ENCODE data around the gene B4GALNT2.
"Not testable (repeated sequence)": the region's sequence is repeated elsewhere in the genome, so short reads cannot be mapped to it uniquely, and the experiment has no call there.

Gene B4GALNT2, protein sequence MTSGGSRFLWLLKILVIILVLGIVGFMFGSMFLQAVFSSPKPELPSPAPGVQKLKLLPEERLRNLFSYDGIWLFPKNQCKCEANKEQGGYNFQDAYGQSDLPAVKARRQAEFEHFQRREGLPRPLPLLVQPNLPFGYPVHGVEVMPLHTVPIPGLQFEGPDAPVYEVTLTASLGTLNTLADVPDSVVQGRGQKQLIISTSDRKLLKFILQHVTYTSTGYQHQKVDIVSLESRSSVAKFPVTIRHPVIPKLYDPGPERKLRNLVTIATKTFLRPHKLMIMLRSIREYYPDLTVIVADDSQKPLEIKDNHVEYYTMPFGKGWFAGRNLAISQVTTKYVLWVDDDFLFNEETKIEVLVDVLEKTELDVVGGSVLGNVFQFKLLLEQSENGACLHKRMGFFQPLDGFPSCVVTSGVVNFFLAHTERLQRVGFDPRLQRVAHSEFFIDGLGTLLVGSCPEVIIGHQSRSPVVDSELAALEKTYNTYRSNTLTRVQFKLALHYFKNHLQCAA

DNA sequence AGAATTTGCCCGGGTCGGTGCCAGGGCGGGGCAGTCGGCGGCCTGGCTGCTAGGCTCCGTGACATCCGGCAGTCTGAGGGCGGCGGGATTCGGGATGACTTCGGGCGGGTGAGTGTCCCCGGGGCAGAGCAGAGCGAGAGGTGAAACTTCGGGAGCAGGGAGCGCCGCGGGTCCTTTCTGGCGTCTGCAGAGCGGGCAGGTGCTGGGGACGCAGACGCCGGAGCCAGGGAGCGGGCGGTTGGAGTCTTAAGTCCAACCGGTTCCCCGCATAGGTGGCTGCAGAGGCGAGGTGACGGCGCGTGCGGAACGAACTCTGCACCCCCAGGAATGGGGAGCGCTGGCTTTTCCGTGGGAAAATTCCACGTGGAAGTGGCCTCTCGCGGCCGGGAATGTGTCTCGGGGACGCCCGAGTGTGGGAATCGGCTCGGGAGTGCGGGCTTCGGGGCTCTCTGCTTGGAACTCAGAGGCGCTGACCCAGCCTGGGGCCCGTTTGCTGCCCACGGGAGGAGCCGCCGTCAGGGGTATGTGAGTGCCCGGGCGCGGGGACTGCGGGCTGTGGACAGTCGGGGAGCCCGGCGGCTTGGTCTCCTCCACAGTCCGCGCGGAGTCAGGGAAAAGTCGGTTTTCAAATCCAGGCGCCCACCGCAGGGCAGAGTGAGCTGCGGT, at the start of gene B4GALNT2:
Gene B4GALNT2 (plus strand): TSS at position 71 of the 666 bp plus-strand sequence. CDS start 24 bp downstream, at position 95.
- H3K36me3 Mint-ChIP-seq (ENCODE audit: low read depth): no peaks in the 10 kb centered on the region
- peaks cover 7% of the 10 kb centered on the region for H3K4me1 Mint-ChIP-seq (ENCODE audit: low read depth)
- peaks cover 16% of the 10 kb centered on the region for H3K9me3 Mint-ChIP-seq
- H3K4me3 Mint-ChIP-seq: no peak within 1 kb of the TSS
- peaks cover 72% of the 10 kb centered on the region for H3K27me3 Mint-ChIP-seq
- intact Hi-C loops (cut with micrococcal nuclease): no loop called here
- H3K27ac Mint-ChIP-seq: no peak within 1 kb of the TSS

DNA sequence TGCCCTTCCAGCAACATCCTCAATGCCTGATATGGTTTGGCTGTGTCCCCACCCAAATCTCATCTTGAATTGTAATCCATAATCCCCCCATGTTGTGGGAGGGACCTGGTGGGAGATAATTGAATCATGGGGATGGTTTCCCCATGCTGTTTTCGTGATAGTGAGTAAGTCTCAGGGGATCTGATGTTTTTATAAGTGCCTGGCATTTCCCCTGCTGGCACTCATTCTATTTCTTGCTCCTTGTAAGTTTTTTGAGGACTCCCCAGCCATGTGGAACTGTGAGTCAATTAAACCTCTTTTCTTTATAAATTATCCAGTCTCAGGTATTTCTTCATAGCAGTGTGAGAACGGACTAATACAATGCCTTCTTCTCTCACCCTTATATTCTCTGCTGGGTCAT, 47.5 kb upstream of the B4GALNT2 start:
- H3K27ac Mint-ChIP-seq; H3K4me1 Mint-ChIP-seq (ENCODE audit: low read depth); H3K36me3 Mint-ChIP-seq (ENCODE audit: low read depth); H3K9me3 Mint-ChIP-seq; intact Hi-C loops (cut with micrococcal nuclease); H3K4me3 Mint-ChIP-seq: not testable (repeated sequence)
- peaks cover 29% of the 10 kb centered on the region for H3K27me3 Mint-ChIP-seq

DNA sequence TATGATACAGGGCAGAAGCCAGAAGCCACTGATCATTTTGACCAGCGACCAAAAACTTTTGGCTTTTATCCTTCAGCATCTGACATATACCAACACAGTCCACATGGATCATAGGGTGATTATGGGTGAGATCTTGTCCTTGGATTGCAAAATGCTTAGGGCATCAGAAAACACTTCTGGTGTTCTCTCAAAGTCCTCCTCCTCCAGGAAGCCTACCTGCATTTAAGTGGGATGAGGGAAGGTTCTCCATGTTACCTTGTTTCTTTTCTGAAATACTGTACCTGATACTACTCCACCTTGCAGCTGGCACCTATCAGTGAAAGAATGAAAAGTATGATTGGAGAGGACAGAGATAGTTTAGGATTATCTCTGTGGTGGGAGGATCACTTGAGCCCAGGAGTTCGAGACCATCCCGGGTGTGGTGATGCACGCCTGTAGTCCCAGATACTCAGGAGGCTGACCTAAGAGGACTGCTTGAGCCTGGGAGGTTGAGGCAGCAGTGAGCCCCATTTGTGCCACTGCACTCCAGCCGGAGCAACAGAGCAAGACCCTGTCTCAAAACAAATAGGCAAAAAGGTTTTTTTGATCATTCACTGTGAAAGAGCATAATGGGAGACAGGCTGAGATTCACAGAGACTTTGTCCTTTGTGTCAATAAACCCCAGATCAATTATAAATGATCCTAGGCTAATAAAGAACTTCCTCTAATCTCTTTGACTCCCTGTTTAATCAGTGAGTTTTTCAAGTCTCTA, 46.8 kb upstream of the B4GALNT2 start:
- H3K4me1 Mint-ChIP-seq (ENCODE audit: low read depth): no peaks in the 10 kb centered on the region
- H3K4me3 Mint-ChIP-seq: no peak overlapping the region
- H3K27me3 Mint-ChIP-seq: peaks cover 29% of the 10 kb centered on the region
- peaks cover 6% of the 10 kb centered on the region for H3K9me3 Mint-ChIP-seq
- H3K27ac Mint-ChIP-seq: no peak overlapping the region
- H3K36me3 Mint-ChIP-seq (ENCODE audit: low read depth): no peaks in the 10 kb centered on the region
- intact Hi-C loops (cut with micrococcal nuclease): no loop called here

DNA sequence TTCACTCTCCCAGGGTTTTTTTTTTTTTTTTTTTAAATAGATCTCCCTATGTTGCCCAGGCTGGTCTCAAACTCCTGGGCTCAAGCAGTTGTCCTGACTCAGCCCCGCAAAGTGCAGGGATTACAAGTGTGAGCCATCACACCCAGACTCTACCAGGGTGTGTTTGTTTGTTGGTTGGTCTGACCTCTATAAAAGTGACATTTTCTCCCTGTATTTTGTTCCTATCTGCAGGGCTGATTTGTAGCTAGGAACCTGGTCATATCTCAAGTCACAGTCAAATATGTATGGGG, 46.3 kb upstream of the B4GALNT2 start:
- no peaks in the 10 kb centered on the region for H3K4me1 Mint-ChIP-seq (ENCODE audit: low read depth)
- H3K27ac Mint-ChIP-seq: no peak overlapping the region
- intact Hi-C loops (cut with micrococcal nuclease): no loop called here
- no peak overlapping the region for H3K4me3 Mint-ChIP-seq
- H3K9me3 Mint-ChIP-seq: peaks cover 6% of the 10 kb centered on the region
- H3K36me3 Mint-ChIP-seq (ENCODE audit: low read depth): no peaks in the 10 kb centered on the region
- H3K27me3 Mint-ChIP-seq: peaks cover 27% of the 10 kb centered on the region

DNA sequence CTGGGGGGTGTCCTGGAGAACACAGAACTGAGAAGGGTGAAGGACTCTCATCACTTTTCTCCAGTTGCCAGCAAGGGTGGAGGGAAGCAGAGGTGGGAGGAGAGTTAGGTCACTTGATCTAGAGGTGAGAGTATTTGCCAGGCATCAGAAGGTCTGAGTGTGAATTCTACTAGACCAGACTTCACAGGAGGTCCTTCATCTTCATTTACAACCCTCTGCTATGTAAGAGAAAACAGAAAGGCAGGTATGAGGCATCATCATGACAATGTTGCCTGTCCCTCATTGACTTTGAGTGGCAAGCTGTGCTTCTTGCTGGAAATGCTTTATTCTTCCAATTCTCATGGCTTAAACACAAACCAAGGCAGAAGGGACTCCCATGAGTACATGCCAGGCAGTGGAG, 45.9 kb upstream of the B4GALNT2 start:
- no peak overlapping the region for H3K27ac Mint-ChIP-seq
- no peak overlapping the region for H3K4me3 Mint-ChIP-seq
- peaks cover 27% of the 10 kb centered on the region for H3K27me3 Mint-ChIP-seq
- H3K4me1 Mint-ChIP-seq (ENCODE audit: low read depth): no peaks in the 10 kb centered on the region
- peaks cover 6% of the 10 kb centered on the region for H3K9me3 Mint-ChIP-seq
- intact Hi-C loops (cut with micrococcal nuclease): no loop called here
- H3K36me3 Mint-ChIP-seq (ENCODE audit: low read depth): no peaks in the 10 kb centered on the region

DNA sequence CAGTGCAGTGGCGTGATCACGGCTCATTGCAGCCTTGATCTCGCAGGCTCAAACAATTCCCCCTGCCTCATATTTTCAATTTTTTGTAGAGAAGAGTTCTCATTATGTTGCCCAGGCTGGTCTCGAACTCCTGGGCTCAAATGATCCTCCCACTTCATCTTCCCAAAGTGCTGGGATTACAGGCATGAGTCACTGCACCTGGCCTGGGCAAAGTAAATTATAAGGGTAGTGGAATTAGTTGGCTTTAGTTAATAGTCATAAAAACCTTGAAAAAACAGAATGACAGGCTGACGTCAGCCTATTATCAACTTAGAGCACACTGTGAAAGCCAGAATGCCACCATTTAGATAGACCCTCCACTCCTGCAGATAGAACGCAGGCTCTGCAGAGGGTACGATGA, 43.5 kb upstream of the B4GALNT2 start:
- H3K9me3 Mint-ChIP-seq: peaks cover 6% of the 10 kb centered on the region
- no peak overlapping the region for H3K27ac Mint-ChIP-seq
- no peaks in the 10 kb centered on the region for H3K36me3 Mint-ChIP-seq (ENCODE audit: low read depth)
- peaks cover 18% of the 10 kb centered on the region for H3K27me3 Mint-ChIP-seq
- no peaks in the 10 kb centered on the region for H3K4me1 Mint-ChIP-seq (ENCODE audit: low read depth)
- H3K4me3 Mint-ChIP-seq: no peak overlapping the region
- intact Hi-C loops (cut with micrococcal nuclease): no loop called here

DNA sequence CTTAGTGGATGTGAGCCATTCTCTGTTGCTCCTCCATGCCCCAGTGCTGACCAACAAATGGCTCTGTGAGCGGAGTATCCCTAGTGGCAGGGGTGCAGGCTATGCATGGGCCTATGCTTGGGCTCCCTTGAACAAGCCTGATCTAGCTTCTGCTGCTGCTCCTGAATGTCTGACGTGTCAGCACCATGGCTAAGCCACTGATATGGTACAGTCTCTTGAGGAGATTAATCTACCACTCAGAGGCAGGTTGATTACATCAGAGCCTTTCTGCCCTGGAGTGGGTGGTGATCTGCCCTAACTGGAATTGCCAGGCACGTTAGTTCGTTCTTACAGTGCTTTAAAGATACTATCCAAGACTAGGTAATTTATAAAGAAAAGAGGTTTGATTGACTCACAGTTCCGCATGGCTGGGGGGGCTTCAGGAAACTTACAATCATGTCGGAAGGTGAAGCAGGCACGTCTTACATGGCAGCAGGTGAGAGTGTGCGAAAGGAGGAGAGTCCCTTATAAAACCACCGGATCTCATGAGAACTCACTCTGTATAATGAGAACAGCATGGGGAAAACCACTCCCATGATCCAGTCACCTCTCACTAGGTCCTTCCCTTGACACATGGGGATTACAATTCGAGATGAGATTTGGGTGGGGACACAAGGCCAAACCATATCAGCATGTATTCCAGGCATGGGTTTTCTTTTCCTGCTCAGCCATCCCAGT, 41.5 kb upstream of the B4GALNT2 start:
- intact Hi-C loops (cut with micrococcal nuclease): no loop called here
- H3K4me3 Mint-ChIP-seq: no peak overlapping the region
- H3K27me3 Mint-ChIP-seq: peaks cover 14% of the 10 kb centered on the region

DNA sequence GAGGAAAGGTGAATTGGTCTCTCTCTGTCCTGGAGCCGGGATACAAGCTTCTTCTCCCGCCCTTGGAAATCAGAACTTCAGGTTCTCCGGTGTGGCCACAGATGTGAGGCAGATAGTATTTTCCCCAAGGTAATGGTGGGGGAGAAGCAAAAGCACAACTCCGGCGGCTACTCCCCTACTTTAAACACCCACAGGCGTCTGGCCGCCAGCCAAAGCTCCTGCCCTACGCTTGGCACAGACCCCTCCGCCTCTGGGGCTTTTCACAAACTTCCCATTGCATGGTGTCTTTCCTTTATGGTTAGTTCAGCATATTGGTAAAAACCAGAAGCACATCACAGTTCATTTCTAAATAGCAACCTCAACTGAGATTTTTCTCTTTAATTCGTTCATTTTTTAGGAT, 39.4 kb upstream of the B4GALNT2 start:
- Mint-ChIP-seq H3K36me3 (ENCODE audit: low read depth) (no peaks in the 10 kb centered on the region), H3K4me1 (ENCODE audit: low read depth) (no peaks in the 10 kb centered on the region), H3K27ac (no peak overlapping the region), H3K4me3 (no peak overlapping the region), H3K9me3 (peaks cover 4% of the 10 kb centered on the region), H3K27me3 (peaks cover 3% of the 10 kb centered on the region)
- intact Hi-C loops (cut with micrococcal nuclease): no loop called here

More for the DNA sequence above, 41.5 kb upstream of the B4GALNT2 start:
- no peaks in the 10 kb centered on the region for H3K4me1 Mint-ChIP-seq (ENCODE audit: low read depth)
- H3K9me3 Mint-ChIP-seq: peaks cover 6% of the 10 kb centered on the region
- no peak overlapping the region for H3K27ac Mint-ChIP-seq
- no peaks in the 10 kb centered on the region for H3K36me3 Mint-ChIP-seq (ENCODE audit: low read depth)

DNA sequence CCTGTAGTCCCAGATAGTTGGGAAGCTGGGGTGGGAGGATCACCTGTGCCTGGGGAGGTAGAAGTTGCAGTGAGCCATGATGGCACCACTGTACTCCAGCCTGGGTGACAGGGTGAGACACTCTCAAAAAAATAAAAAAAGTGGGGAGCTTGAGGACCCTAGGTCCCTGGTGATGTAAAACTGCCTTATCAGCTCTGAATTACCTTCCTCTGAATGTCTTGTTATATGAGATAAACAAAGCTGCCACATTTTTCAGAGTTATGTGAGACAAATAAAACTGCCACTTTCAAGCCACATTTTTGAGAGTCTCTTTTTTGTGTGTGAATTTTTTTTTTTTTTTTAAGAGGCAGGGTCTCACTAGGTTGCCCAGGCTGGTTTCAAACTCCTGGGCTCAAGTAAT, 32.0 kb upstream of the B4GALNT2 start:
- Mint-ChIP-seq H3K36me3 (ENCODE audit: low read depth) (no peaks in the 10 kb centered on the region), H3K4me3 (no peak overlapping the region), H3K27ac (no peak overlapping the region), H3K4me1 (ENCODE audit: low read depth) (no peaks in the 10 kb centered on the region), H3K9me3 (no peaks in the 10 kb centered on the region), H3K27me3 (peaks cover 13% of the 10 kb centered on the region)
- intact Hi-C loops (cut with micrococcal nuclease): no loop called here

DNA sequence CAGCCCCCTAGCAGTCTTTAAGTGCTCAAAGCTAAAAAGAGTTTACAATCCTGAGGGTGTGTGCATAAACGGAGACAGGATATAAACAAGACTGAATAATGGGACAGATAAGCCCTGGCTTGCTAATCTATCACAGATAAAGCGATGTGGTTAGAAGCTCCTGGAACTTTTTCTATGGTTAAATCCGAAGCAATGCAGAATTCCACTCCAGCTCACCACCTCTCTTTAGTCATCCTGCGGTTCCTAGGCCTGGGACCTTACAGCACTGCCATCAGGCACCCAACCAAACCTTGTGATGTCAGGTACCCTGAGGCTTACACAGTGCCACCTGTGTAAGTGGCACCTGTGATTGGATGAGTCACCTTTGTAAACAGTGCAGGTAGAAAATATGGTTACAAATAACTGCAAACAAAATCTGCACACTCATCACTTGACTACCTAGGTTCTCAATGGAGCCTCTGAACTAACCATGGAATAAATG, 31.5 kb upstream of the B4GALNT2 start:
- H3K27me3 Mint-ChIP-seq: peaks cover 13% of the 10 kb centered on the region
- H3K36me3 Mint-ChIP-seq (ENCODE audit: low read depth): no peaks in the 10 kb centered on the region
- H3K27ac Mint-ChIP-seq: no peak overlapping the region

DNA sequence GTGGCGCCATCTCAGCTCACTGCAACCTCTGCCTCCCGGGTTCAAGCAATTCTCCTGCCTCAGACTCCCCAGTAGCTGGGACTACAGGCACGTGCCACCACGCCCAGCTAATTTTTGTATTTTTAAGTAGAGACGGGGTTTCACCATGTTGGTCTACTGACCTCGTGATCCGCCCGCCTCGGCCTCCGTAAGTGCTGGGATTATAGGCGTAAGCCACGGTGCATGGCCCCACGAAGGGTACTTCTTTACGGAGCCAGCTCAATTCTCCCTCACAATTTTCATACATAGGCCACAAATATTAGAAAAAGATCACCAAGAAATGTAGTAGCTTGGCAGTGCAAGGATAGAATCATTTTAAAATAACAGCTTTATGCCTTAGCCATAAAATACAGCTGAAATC, 29.2 kb upstream of the B4GALNT2 start:
- H3K4me3 Mint-ChIP-seq; H3K27ac Mint-ChIP-seq; H3K36me3 Mint-ChIP-seq (ENCODE audit: low read depth); H3K4me1 Mint-ChIP-seq (ENCODE audit: low read depth); H3K9me3 Mint-ChIP-seq; intact Hi-C loops (cut with micrococcal nuclease): not testable (repeated sequence)
- peaks cover 23% of the 10 kb centered on the region for H3K27me3 Mint-ChIP-seq

More for the DNA sequence above, 31.5 kb upstream of the B4GALNT2 start:
- Mint-ChIP-seq H3K4me3 (no peak overlapping the region), H3K4me1 (ENCODE audit: low read depth) (no peaks in the 10 kb centered on the region), H3K9me3 (no peaks in the 10 kb centered on the region)
- intact Hi-C loops (cut with micrococcal nuclease): no loop called here

DNA sequence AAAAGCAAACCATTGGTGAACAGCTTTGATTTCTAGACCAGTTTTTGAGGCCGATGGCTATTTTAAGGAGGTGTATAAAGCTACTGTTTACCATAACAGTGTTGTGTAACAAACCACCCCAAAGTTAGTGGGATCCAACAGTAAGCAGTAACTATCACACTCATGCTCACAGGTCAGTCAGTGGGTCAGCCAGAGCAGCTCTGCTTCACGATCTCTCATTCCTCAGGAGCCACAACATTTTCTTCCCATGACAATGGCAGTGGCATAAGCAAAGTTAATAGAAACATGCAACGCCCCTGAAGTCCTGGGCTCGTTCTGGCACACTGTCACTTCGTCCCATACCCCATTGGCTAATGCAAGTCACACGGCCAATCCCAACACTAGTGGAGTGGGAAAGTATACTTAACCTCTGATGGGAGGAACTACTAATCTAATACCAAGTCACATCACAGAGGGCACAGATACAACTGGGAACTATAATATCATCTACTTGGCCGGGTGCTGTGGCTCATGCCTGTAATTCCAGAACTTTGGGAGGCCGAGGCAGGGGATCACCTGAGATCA, 28.0 kb upstream of the B4GALNT2 start:
- intact Hi-C loops (cut with micrococcal nuclease): no loop called here
- Mint-ChIP-seq H3K27me3 (peaks cover 25% of the 10 kb centered on the region), H3K4me3 (no peak overlapping the region), H3K36me3 (ENCODE audit: low read depth) (no peaks in the 10 kb centered on the region), H3K27ac (no peak overlapping the region), H3K9me3 (no peaks in the 10 kb centered on the region), H3K4me1 (ENCODE audit: low read depth) (no peaks in the 10 kb centered on the region)

Measured in dendritic cell treated with granulocyte-macrophage colony-stimulating factor and Interleukin-4, amounts not matched to agents 40 ng/mL and 50 ng/mL, for 4 days (primary cell).